Skeletal muscle tissue (tissue), 4 donors: ENCODE results near the gene ASZ1. TPM values are rescaled to one million over a fixed set of nuclear protein-coding genes. Genes with fewer than 3 reads are reported as not detected.

Experiments used
- H3K27ac ChIP-seq: one replicate; pipeline ENCODE4 v1.7.0; 2013; ENCODE audit warnings: mild to moderate bottlenecking, low read depth, low read length, inconsistent platforms
- H3K27me3 ChIP-seq, 3 donors: one replicate each; pipeline ENCODE4 v1.7.0; 2013; ENCODE audit warnings: low read length in 3 of 3; ENCODE audit not compliant: control insufficient read depth in 3 of 3, insufficient read depth in 3 of 3
- H3K36me3 ChIP-seq, 3 donors: one replicate each; pipeline ENCODE4 v1.7.0; 2013; ENCODE audit warnings: low read length in 3 of 3; ENCODE audit not compliant: control insufficient read depth in 3 of 3, insufficient read depth in 3 of 3
- H3K4me1 ChIP-seq, 3 donors: one replicate each; pipeline ENCODE4 v1.7.0; 2013; ENCODE audit warnings: low read length in 3 of 3, mild to moderate bottlenecking in 3 of 3; ENCODE audit not compliant: control insufficient read depth in 3 of 3, insufficient read depth in 3 of 3
- H3K4me3 ChIP-seq, 3 donors: one replicate each; pipeline ENCODE4 v1.7.0; 2013; ENCODE audit warnings: low read length in 3 of 3
- H3K9ac ChIP-seq, 3 donors: one replicate each; pipeline ENCODE4 v1.7.0; 2013; ENCODE audit warnings: low read length in 3 of 3, mild to moderate bottlenecking in 3 of 3, moderate library complexity in 2 of 3, low read depth in 1 of 3
- H3K9me3 ChIP-seq, 3 donors: one replicate each; pipeline ENCODE4 v1.7.0; 2013; ENCODE audit warnings: low read length in 3 of 3; ENCODE audit not compliant: control insufficient read depth in 3 of 3
- total RNA-seq: library from RNA; depleted of rRNA; stranded (reverse); fragments of >200 nt; gene quantifications from one replicate; pipeline ENCODE4 v1.2.3, GENCODE V29; 2014
- donor health status: Osteomylitis.

The ASZ1 gene
- total RNA-seq, 1 donor from 2014 or later: not detected

- Histone ChIP-seq H3K27me3 (peaks cover 38 to 42% (median 40%) of the 10 kb centered on the region in 3 donors), H3K27ac (no peak overlapping the region), H3K4me1 (peaks cover 15 to 18% (median 16%) of the 10 kb centered on the region in 3 donors), H3K4me3 (peak overlapping the region; percentile 58 to 61 (median 60)), H3K9ac (no peak overlapping the region), H3K9me3 (no peaks in the 10 kb centered on the region), H3K36me3 (no peaks in the 10 kb centered on the region)
Observed at GRCh38 chr7:117323851-117324711, 103.2 kb downstream of the ASZ1 start.

- H3K9ac ChIP-seq: no peak overlapping the region
- no peaks in the 10 kb centered on the region for H3K36me3 ChIP-seq
- peaks cover 38 to 42% (median 40%) of the 10 kb centered on the region in 3 donors for H3K27me3 ChIP-seq
- peak overlapping the region; percentile 58 to 61 (median 60) for H3K4me3 ChIP-seq
- H3K27ac ChIP-seq: no peak overlapping the region
- no peaks in the 10 kb centered on the region for H3K9me3 ChIP-seq
- peaks cover 15 to 18% (median 16%) of the 10 kb centered on the region in 3 donors for H3K4me1 ChIP-seq
Observed at GRCh38 chr7:117323305-117323850, 103.9 kb downstream of the ASZ1 start.

- H3K27me3 ChIP-seq: peaks cover 38 to 42% (median 40%) of the 10 kb centered on the region in 3 donors
- H3K27ac ChIP-seq: no peak within 1 kb of the TSS
Observed at GRCh38 chr7:117322741-117323304, 104.5 kb downstream of the ASZ1 start, which contains the start of gene WNT2. TSS of gene WNT2 (minus strand) at chr7:117323058. CDS start at chr7:117322989, 69 bp downstream.

GRCh38 chr7:117320523-117320922, 106.8 kb downstream of the ASZ1 start:
- no peak overlapping the region for H3K27ac ChIP-seq
- peaks cover 36 to 42% (median 38%) of the 10 kb centered on the region in 3 donors for H3K27me3 ChIP-seq
- H3K9me3 ChIP-seq: no peaks in the 10 kb centered on the region
- H3K4me1 ChIP-seq: peaks cover 15 to 18% (median 16%) of the 10 kb centered on the region in 3 donors
- no peak overlapping the region for H3K4me3 ChIP-seq
- no peaks in the 10 kb centered on the region for H3K36me3 ChIP-seq
- H3K9ac ChIP-seq: no peak overlapping the region

More at GRCh38 chr7:117322741-117323304, 104.5 kb downstream of the ASZ1 start, which contains the start of gene WNT2:
- Histone ChIP-seq H3K4me3 (peak within 1 kb of the TSS; percentile 58 to 61 (median 60)), H3K9ac (no peak within 1 kb of the TSS), H3K9me3 (no peaks in the 10 kb centered on the region), H3K4me1 (peaks cover 15 to 18% (median 16%) of the 10 kb centered on the region in 3 donors), H3K36me3 (no peaks in the 10 kb centered on the region)

- Histone ChIP-seq H3K27me3 (peaks cover 29 to 31% (median 31%) of the 10 kb centered on the region in 3 donors), H3K9ac (no peak overlapping the region), H3K27ac (no peak overlapping the region)
Observed at GRCh38 chr7:117319181-117319580, 108.1 kb downstream of the ASZ1 start.

GRCh38 chr7:117313582-117313981, 113.7 kb downstream of the ASZ1 start:
- Histone ChIP-seq H3K9me3 (no peaks in the 10 kb centered on the region), H3K36me3 (no peaks in the 10 kb centered on the region), H3K27me3 (no peaks in the 10 kb centered on the region), H3K9ac (no peak overlapping the region), H3K4me1 (no peaks in the 10 kb centered on the region), H3K27ac (no peak overlapping the region), H3K4me3 (no peak overlapping the region)

More at GRCh38 chr7:117319181-117319580, 108.1 kb downstream of the ASZ1 start:
- no peaks in the 10 kb centered on the region for H3K9me3 ChIP-seq
- no peak overlapping the region for H3K4me3 ChIP-seq
- H3K36me3 ChIP-seq: no peaks in the 10 kb centered on the region
- H3K4me1 ChIP-seq: peaks cover 12 to 16% (median 15%) of the 10 kb centered on the region in 3 donors

Other genes starting within 250 kb of the ASZ1 start
- gene WNT2, start 104.4 kb downstream of the ASZ1 start, total RNA-seq: 3.1 TPM
- gene CFTR, start 52.5 kb upstream of the ASZ1 start, total RNA-seq: not detected